Keratinocyte (primary cell): ENCODE measurements around the gene PTCRA. TPM values are rescaled to one million over a fixed set of nuclear protein-coding genes. Genes with fewer than 3 reads are reported as not detected.
A peak's percentile ranks its signal among the peaks of the same experiment; 100 is the strongest.

Experiments
- DNase-seq: peaks from one replicate; pipeline ENCODE4 v3.0.0-alpha.2; 2011; ENCODE audit warnings: low read depth, missing footprints, low spot score
- FAIRE-seq: peaks from 2 replicates; lab custom pipeline; 2011; peaks lifted over from hg19 to GRCh38; lab: Jason Lieb, UNC
- H2AFZ ChIP-seq: 2 replicates; pipeline ENCODE4 v1.6.0; 2012; ENCODE audit warnings: low read length, control low read depth, inconsistent platforms; ENCODE audit not compliant: control insufficient read depth
- H3K27ac ChIP-seq: 2 replicates; pipeline ENCODE4 v1.5.1; 2011; ENCODE audit warnings: low read length; ENCODE audit not compliant: control insufficient read depth, insufficient read depth
- H3K27me3 ChIP-seq: 3 replicates; pipeline ENCODE4 v1.6.0; 2011; ENCODE audit warnings: low read length; ENCODE audit not compliant: control insufficient read depth, insufficient read depth; ENCODE audit errors: extremely low read depth
- H3K36me3 ChIP-seq, 2 experiments: 2 replicates in 1 of 2; 3 replicates in 1 of 2; pipeline ENCODE4 v1.5.1; 2011; ENCODE audit warnings: low read length in 2 of 2, mild to moderate bottlenecking in 1 of 2; ENCODE audit not compliant: control insufficient read depth in 2 of 2, insufficient read depth in 2 of 2; ENCODE audit errors: extremely low read depth in 1 of 2
- H3K4me1 ChIP-seq: 3 replicates; pipeline ENCODE4 v1.5.1; 2011; ENCODE audit warnings: low read length; ENCODE audit not compliant: control insufficient read depth, insufficient read depth; ENCODE audit errors: extremely low read depth
- H3K4me2 ChIP-seq: 3 replicates; pipeline ENCODE4 v1.6.0; 2011; ENCODE audit warnings: low read depth, low read length; ENCODE audit not compliant: control insufficient read depth, insufficient read depth; ENCODE audit errors: extremely low read depth
- H3K4me3 ChIP-seq, 3 experiments: fragments of 200-600 bp in 1 of 3; sonication (generic) in 1 of 3; 2 replicates in 2 of 3; 3 replicates in 1 of 3; pipeline ENCODE4 v1.5.1; 2011 to 2016; ENCODE audit warnings: low read length in 3 of 3, mild to moderate bottlenecking in 3 of 3, control low read depth in 2 of 3, inconsistent platforms in 1 of 3, low read depth in 1 of 3, mixed read lengths in 1 of 3, mixed run types in 1 of 3, moderate library complexity in 1 of 3; ENCODE audit not compliant: control insufficient read depth in 2 of 3, insufficient read depth in 2 of 3; ENCODE audit errors: extremely low read depth in 1 of 3
- H3K79me2 ChIP-seq: 2 replicates; pipeline ENCODE4 v1.6.0; 2012; ENCODE audit warnings: low read length; ENCODE audit not compliant: control insufficient read depth, insufficient read depth
- H3K9ac ChIP-seq: 3 replicates; pipeline ENCODE4 v1.6.0; 2011; ENCODE audit warnings: low read length; ENCODE audit not compliant: control insufficient read depth, insufficient read depth; ENCODE audit errors: extremely low read depth
- H3K9me1 ChIP-seq: 3 replicates; pipeline ENCODE4 v1.6.0; 2011; ENCODE audit warnings: low read length; ENCODE audit not compliant: control insufficient read depth, insufficient read depth; ENCODE audit errors: extremely low read depth
- H3K9me3 ChIP-seq: 2 replicates; pipeline ENCODE4 v1.5.1; 2012; ENCODE audit warnings: low read depth, low read length; ENCODE audit not compliant: control insufficient read depth
- H4K20me1 ChIP-seq: 3 replicates; pipeline ENCODE4 v1.6.0; 2011; ENCODE audit warnings: low read length; ENCODE audit not compliant: control insufficient read depth, insufficient read depth; ENCODE audit errors: extremely low read depth
- EZH2 ChIP-seq: IDR thresholded peaks from one replicate; pipeline ENCODE4 v1.6.1; 2012; ENCODE audit warnings: inconsistent platforms, mild to moderate bottlenecking, low read length, moderate library complexity
- dilution Hi-C: fragments of 300-500 bp; cut with MboI; formaldehyde crosslinking; loops from one replicate; pipeline ENCODE4 v1.7.0; 2020; ENCODE audit warnings: low sequenced_read_pairs; ENCODE audit not compliant: extremely low pct_ligation_motif_present
- polyA plus RNA-seq, 5 experiments: library from polyadenylated mRNA; depleted of rRNA in 3 of 5; stranded (reverse) in 3 of 5; stranded (forward) in 1 of 5; unstranded in 1 of 5; fragments of >200 nt; gene quantifications; 1 replicate in 1 of 5; 2 replicates in 3 of 5; 3 replicates in 1 of 5; pipeline versions ENCODE4 v1.2.1 to v1.2.3, GENCODE V29; 2011 to 2012; ENCODE audit warnings: missing spikeins in 2 of 5, low read depth in 1 of 5, low replicate concordance in 1 of 5
- TF ChIP-seq, protein P1 (sequence below), 3 experiments: IDR thresholded peaks in 1 of 3; conservative IDR thresholded peaks in 1 of 3; optimal IDR thresholded peaks in 1 of 3; 2 replicates in 2 of 3; 3 replicates in 1 of 3; pipeline versions ENCODE3 to v1.5.1; 2011; ENCODE audit warnings: low read length in 3 of 3, mild to moderate bottlenecking in 3 of 3, moderate library complexity in 2 of 3, control low read depth in 1 of 3, inconsistent platforms in 1 of 3; ENCODE audit not compliant: insufficient read depth in 2 of 3; ENCODE audit errors: extremely low read depth in 1 of 3

Gene PTCRA
- polyA plus RNA-seq, 1 donor (not counting 4 experiments of a cell fraction or from before 2014, with no cell fraction given) = not detected

DNA sequence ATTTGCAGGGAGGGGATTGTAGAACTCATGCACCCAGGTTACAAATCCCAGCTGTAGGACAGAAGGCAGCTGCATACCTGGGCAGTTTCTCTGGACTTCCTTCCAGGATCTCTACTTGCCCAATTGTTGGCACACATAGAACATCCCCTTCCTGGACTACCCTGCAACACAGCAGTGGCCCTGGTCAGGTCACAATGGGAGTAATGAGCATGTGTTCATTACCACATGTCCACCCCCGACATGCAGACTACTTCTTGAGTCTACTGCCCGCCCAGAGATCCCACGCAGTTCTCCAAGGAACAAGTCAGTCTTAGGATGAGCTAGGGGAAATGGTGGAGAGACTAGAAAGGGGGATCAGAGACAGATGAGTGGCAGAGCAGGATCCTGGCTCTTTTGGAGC lies 58.1 kb downstream of the PTCRA start:
- dilution Hi-C loops = no loop called here
- no peak overlapping the region for H3K9ac ChIP-seq
- FAIRE-seq = no peak

GRCh38 chr6:42974919-42975505 lies 59.2 kb downstream of the PTCRA start:
- peaks cover 3% of the 10 kb centered on the region for H3K9me1 ChIP-seq
- H3K36me3 ChIP-seq = peaks cover 2 to 6% of the 10 kb centered on the region in 2 experiments
- peaks cover 33% of the 10 kb centered on the region for H3K4me1 ChIP-seq
- no peak overlapping the region for H3K9ac ChIP-seq
- dilution Hi-C loops = no loop called here
- no peak overlapping the region for H3K4me3 ChIP-seq
- DNase-seq (no peak), FAIRE-seq (peak; percentile 86)
- H3K27me3 ChIP-seq = no peaks in the 10 kb centered on the region
- peak overlapping the region; percentile 55 for H3K4me2 ChIP-seq
- no peak overlapping the region for H2AFZ ChIP-seq
- H3K9me3 ChIP-seq = no peaks in the 10 kb centered on the region
- TF ChIP-seq, protein P1, sequence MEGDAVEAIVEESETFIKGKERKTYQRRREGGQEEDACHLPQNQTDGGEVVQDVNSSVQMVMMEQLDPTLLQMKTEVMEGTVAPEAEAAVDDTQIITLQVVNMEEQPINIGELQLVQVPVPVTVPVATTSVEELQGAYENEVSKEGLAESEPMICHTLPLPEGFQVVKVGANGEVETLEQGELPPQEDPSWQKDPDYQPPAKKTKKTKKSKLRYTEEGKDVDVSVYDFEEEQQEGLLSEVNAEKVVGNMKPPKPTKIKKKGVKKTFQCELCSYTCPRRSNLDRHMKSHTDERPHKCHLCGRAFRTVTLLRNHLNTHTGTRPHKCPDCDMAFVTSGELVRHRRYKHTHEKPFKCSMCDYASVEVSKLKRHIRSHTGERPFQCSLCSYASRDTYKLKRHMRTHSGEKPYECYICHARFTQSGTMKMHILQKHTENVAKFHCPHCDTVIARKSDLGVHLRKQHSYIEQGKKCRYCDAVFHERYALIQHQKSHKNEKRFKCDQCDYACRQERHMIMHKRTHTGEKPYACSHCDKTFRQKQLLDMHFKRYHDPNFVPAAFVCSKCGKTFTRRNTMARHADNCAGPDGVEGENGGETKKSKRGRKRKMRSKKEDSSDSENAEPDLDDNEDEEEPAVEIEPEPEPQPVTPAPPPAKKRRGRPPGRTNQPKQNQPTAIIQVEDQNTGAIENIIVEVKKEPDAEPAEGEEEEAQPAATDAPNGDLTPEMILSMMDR (optimal IDR thresholded peaks at IDR 0.05 in 1 of 3, IDR thresholded peaks at IDR 0.05 in 1 of 3, conservative IDR thresholded peaks at IDR 0.05 in 1 of 3; ENCODE audit: extremely low read depth in 1 of 3, insufficient read depth in 2 of 3, low read length in 3 of 3) = no peak
- no peak for TF ChIP-seq EZH2
- peaks cover 20% of the 10 kb centered on the region for H3K79me2 ChIP-seq
- no peaks in the 10 kb centered on the region for H4K20me1 ChIP-seq
- no peak overlapping the region for H3K27ac ChIP-seq

More for the DNA sequence above, 58.1 kb downstream of the PTCRA start:
- no peak overlapping the region for H2AFZ ChIP-seq
- H3K4me3 ChIP-seq = no peak overlapping the region
- H3K4me1 ChIP-seq = peaks cover 25% of the 10 kb centered on the region
- no peak overlapping the region for H3K4me2 ChIP-seq
- DNase-seq = no peak
- peaks cover 20% of the 10 kb centered on the region for H3K79me2 ChIP-seq
- no peak overlapping the region for H3K27ac ChIP-seq
- no peaks in the 10 kb centered on the region for H3K27me3 ChIP-seq
- no peaks in the 10 kb centered on the region for H3K9me3 ChIP-seq
- no peaks in the 10 kb centered on the region for H4K20me1 ChIP-seq
- TF ChIP-seq, protein P1 (optimal IDR thresholded peaks at IDR 0.05 in 1 of 3, IDR thresholded peaks at IDR 0.05 in 1 of 3, conservative IDR thresholded peaks at IDR 0.05 in 1 of 3; ENCODE audit: extremely low read depth in 1 of 3, insufficient read depth in 2 of 3, low read length in 3 of 3) = no peak
- TF ChIP-seq EZH2 = no peak
- H3K9me1 ChIP-seq = peaks cover 3% of the 10 kb centered on the region
- H3K36me3 ChIP-seq = peaks cover 4 to 6% of the 10 kb centered on the region in 2 experiments

Other genes starting within 250 kb of the PTCRA start
- 0.01 to 0.05 TPM in 2 of 3 replicates, not detected in the other for gene PRPH2, start 193.5 kb upstream of the PTCRA start, polyA plus RNA-seq
- gene TBCC, start 169.9 kb upstream of the PTCRA start, polyA plus RNA-seq = 14.1 to 18.8 TPM (median 16.7 TPM) in 3 replicates
- gene BICRAL, start 134.0 kb upstream of the PTCRA start, polyA plus RNA-seq = 4.2 to 6.5 TPM (median 5.0 TPM) in 3 replicates
- 61.5 to 104 TPM (median 76.8 TPM) in 3 replicates for gene RPL7L1, start 36.4 kb upstream of the PTCRA start, polyA plus RNA-seq
- gene CNPY3, start 13.4 kb downstream of the PTCRA start, polyA plus RNA-seq = 15.8 to 30.9 TPM (median 19.7 TPM) in 3 replicates
- 0.08 to 0.10 TPM in 2 of 3 replicates, not detected in the other for gene GNMT, start 44.7 kb downstream of the PTCRA start, polyA plus RNA-seq
- gene PEX6, start 63.1 kb downstream of the PTCRA start, polyA plus RNA-seq = 5.6 to 8.7 TPM (median 7.5 TPM) in 3 replicates
- 44.4 to 59.9 TPM (median 49.6 TPM) in 3 replicates for gene PPP2R5D, start 68.5 kb downstream of the PTCRA start, polyA plus RNA-seq
- gene MEA1, start 97.9 kb downstream of the PTCRA start, polyA plus RNA-seq = 62.4 to 76.1 TPM (median 69.2 TPM) in 3 replicates
- 22.4 to 30.3 TPM (median 24.8 TPM) in 3 replicates for gene KLHDC3, start 98.2 kb downstream of the PTCRA start, polyA plus RNA-seq
- 57.1 to 101 TPM (median 67.5 TPM) in 3 replicates for gene RRP36, start 105.6 kb downstream of the PTCRA start, polyA plus RNA-seq
- 8.1 to 15.0 TPM (median 10.4 TPM) in 3 replicates for gene CUL7, start 137.8 kb downstream of the PTCRA start, polyA plus RNA-seq
- 25.6 to 36.0 TPM (median 27.4 TPM) in 3 replicates for gene MRPL2, start 143.4 kb downstream of the PTCRA start, polyA plus RNA-seq
- 8.3 to 15.2 TPM (median 8.8 TPM) in 3 replicates for gene KLC4, start 143.6 kb downstream of the PTCRA start, polyA plus RNA-seq
- gene PTK7, start 160.3 kb downstream of the PTCRA start, polyA plus RNA-seq = 58.8 to 88.8 TPM (median 81.0 TPM) in 3 replicates